Eye (tissue), 1 donor: ENCODE data around the gene MEIS2.
"Not testable (repeated sequence)": the region's sequence is repeated elsewhere in the genome, so short reads cannot be mapped to it uniquely, and the experiment has no call there.

Source experiments
- DNase-seq: peaks from one replicate; pipeline ENCODE4 v3.0.0-alpha.2; 2015

MEIS2 gene

DNA sequence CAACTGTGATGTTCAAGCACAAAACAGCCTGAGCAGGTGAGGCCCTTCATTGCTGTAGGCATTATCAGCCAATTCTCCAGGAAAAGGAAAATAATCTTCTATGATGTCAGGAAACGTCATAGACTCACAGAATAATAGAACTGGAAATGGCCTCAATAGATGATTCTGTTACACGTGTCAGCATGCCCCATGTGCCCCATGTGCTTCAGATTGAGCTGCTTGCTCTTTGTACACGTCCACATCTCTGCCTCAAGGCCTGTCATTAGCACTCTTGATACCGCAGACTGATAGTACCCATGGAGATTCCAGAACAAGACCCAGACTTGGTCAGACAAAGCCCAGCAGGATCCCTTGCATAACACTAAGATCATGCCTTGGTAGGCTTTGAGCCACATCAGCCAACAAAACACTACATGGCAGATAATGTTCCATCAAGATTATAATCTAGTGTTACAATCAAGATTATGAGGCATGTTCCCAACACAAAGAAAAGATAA, 95.9 kb downstream of the MEIS2 start:
- DNase-seq = no peak

DNA sequence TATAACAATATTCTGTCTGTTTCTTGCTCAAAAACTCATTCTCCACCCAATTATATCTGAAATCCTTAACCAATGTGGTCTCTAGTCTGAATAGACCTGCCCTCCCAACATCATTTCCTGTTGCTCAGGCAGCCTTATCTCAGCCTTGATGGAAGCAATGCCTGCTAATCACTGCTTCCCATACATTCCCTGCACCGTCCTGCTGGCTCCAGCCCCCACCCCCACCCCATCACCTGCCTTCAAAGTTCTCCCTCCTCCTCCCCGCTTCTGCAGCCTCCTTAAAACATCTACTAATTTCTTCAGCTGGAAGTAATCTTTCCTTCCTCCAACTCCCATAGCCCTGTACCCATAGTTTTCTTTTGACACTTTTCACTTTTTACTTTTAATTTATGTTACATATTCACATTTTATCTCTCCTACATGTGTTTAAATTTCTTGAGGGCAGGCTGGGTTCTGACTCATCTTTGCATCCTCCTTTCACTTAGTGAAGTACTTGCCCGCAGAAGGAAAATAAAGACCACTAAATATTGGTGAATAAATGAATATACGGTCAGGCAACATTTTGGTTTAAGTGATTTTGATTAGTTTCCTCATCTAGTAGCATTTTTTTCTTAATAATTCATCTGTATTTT, 98.2 kb downstream of the MEIS2 start:
- no peak for DNase-seq

DNA sequence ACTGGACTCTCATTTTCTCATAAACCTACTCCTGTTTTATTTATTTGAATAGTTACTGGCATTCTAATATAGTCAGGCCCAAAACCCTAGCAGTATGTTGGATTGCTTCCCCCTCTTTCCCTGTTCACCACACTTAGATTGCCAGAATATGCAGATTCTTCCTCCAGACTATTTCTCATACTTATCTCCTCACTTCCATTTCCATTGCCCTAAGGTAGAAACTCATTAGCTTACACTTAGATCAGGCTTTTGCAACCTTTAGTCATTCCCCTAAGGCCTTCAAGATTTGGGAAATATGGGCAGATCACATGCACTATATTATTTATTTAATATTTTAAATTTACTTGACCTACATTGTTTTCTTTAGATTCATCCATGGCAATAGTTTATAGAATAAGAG, 98.9 kb downstream of the MEIS2 start:
- DNase-seq = no peak

DNA sequence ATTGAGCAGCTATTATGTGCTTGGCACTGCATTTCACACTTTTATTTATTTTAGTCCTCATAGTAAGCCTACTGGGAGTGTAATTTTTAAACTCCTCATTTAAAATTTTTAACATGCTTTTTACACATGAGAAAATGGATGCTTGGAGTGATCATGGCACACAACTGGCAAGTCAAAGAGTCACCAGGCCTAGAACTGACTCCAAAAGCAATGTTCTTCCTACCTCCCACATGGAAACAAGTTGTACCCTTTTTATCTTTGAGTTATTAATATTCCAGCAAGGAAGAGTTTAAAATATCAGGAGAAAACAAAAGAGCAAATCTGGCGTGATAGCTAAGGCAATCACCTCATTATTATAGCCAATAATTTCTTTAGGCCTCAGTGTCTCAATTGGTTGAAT, 100.6 kb downstream of the MEIS2 start:
- no peak for DNase-seq

DNA sequence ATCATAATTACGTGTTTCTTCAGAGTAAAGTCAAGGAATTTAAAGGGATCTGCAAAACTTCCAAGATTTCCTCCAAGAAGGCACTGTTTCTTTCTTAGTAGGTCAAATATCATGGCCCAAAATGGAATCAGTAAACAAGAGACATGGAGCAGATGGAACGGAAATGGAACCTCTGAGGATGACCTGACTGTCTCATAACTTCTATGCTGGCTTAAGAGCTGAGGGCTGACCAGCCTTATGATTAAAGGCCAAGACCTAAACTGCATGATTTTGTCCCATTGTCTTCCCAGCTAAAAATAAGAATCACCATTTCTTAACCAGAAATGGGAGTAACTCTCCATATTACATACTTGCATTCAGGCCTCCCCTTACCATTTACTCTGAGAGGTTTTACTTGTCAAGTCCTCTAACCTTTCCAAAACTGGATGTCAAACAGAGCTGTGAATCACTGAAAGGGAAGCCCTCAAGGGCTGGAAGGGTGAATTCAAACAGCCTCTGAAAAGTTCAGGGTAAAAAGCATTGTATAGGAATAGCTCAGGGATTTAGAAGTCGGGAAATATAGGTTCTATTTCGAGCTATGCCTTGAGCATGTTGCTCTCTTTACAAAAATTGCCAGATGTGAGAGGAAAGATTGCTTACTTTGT, 103.7 kb downstream of the MEIS2 start:
- DNase-seq = no peak

DNA sequence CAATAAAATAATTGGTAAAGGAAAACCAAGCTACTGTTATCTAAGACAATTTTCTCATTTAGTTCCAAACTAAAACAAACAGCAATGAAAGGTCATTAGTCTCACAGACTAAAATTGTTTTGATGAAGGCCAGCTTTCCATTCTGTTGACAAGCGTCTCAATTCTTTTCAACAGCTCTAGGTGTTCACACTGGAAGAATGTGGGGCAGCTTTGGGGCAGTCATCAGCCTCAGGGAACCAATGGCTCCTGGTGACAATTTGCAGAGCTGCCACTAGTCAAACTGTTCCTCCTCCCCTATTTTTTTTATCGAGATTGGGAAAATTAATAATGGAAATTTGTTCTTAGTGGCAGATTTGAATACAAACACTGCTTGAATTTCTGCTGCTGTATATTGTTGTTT, 104.2 kb downstream of the MEIS2 start:
- no peak for DNase-seq

DNA sequence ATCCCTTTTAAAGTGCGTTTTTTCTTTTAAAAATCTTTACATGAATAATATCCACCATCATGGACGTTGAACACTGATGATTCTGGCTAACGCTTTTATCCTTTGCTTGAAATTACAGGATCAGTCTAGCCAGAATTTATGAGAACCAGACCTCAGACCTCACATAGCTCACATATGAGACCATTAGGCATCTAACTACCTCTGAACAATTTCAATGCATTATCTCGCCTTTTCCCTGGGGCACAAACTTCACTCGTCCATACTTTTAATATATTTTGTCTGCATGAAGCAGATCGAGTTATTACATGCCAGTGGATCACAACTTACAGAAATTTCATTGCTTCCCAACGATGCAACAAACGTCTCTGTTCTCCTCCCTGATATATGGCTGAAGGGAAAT, 105.6 kb downstream of the MEIS2 start:
- no peak for DNase-seq

DNA sequence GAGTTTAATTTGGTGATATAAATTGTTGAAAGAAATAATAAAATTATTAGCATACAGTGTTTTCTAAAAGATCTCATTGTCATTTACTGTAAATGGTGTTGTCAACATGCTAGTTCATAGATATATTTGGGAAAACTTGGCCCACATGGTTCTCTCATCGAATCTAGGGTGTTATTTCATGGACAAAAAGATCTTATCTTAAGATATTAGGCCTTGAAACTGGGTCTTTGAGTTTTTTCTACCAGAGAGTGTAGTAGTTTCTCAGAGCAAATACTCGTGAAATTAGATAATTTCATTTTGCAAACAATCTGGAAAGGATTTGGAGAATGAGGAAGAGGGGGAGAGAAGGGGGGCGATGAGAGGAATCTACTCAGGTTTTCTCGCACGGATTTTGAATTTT, 107.9 kb downstream of the MEIS2 start:
- DNase-seq = no peak

DNA sequence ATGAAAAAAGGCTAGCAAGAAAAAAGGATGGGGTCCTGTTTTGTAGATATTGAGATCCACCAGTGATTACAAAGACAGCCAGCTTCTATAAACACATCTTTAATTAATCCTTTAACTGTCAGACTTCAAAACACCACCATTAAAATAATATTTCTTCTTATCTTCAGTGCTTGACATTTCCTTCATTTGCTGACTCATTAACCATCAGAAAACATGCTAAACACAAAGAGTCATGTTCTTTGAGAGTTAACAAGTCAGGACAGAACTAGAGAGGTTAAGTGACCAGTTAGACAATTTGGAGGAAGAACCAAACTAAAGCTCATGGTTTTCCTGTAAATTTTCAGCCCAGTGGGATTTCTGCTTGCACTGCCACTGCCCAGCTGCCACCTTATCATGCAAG, 111.4 kb downstream of the MEIS2 start:
- no peak for DNase-seq

DNA sequence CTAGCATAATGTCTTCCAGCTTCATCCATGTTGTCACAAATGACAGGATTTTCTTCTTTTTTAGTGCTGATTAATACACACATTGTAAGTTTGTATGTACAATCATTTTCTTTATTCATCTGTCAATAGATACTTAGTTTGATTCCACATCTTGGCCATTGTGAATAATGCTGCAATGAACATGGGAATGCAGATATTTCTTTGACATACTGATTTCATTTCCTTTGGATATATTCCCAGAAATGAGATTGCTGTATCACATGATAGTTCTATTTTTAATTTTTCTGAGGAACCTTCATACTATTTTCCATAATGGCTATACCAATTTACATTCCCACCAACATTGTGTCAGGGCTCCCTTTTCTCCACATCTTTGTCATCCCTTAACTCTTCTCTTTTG, 117.9 kb downstream of the MEIS2 start:
- DNase-seq = no peak

DNA sequence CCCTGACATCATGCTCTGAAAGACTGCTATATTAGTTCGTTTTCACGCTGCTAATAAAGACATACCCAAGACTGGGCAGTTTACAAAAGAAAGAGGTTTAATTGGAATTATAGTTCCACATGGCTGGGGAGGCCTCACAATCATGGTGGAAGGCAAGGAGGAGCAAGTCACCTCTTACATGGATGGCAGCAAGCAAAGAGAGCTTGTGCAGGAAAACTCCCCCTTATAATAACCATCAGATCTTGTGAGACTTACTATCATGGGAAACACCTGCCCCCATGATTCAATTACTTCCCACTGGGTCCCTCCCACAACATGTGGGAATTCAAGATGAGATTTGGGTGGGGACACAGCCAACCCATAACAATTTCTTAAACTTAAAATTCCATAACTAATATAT, 120.1 kb downstream of the MEIS2 start:
- DNase-seq = not testable (repeated sequence)

DNA sequence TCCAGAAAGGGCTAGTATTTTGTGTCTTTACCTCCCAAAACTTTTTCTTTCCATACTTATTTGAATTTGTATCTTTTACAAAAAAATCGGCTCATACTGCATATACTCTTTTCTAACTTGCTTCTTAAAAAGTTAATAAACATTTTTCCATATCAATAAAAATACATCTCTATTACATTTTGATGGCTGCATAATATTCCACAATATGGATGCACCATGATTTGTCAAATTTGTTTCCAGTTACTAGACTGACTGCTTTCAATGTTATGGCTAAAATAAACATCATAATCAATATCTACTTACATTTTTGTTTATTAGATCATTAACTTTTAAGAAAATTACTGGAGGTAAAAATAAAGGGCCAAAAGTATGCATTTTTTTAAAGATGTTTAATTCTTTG, 121.7 kb downstream of the MEIS2 start:
- DNase-seq = no peak

DNA sequence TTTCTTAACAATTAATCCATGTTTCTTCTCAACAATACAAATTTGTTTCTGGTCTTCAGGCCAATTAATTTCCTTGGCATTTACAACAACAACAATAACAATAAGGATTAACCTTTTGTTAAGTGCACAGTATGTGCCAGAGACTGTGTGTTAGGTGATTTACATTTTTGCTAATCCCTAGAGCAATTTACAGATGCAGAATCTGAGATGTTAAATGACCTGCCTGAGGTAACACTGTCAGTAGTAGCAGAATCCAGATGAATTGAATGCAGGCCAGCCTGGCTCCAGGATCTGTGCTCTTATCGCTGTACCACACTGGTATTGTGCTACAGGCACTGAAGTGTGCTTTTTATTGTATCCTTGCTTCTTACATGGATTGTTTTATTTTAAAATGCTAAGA, 122.2 kb downstream of the MEIS2 start:
- DNase-seq = no peak

DNA sequence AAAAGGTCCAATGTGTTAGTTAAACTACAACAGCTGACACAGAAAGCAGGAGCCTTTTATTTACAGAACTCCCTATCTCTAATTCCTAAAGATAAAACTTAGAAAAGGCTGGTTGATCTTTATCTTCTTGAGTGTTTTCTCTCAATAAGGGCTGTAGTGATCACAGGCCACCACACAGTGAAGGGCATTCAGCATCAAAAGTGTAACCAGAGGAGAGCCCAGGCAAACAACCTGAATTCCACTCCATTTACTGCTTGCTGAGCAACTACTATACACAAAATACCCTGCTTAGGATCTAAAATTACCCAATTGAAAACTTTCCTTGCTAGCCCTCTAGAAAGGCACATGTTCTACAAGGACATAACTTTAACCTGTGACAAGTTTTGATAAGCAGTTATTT, 122.7 kb downstream of the MEIS2 start:
- DNase-seq = no peak

DNA sequence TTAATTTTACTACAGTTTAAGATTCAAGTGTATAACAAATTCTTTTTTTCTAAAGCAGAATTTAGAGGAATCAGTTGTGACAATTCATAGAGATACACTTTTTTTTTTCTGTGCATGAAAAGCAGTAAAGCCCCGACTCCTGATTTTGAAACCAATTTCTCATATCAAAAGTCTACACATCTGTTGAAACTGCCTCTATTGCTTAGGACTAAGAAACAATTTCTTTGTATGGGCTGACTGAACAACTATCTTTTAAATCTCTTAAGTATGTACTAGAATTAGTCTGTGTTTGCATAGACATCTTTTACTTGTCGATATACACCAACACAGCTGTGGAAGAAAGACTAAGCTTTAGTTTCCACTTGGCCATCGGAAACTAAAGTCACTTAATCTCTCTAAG, 127.6 kb downstream of the MEIS2 start:
- DNase-seq = no peak

DNA sequence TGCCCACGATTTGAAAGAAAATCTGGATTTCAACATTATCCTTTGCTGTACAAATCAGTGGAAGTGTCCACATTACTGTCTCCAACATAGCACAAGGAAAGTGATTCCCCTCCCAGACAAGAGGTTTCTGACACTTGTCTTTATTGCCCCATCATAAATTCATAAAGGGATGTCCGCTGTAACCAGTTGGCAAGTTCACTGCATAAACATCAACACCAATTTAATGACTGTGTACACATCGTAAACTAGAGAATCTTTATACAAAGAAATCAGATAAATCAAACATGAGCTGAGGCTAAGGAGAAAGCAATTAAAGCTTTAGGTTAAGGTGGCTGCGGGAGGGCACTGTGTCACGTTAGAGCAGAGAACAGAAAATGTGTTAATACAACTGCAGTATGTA, 129.8 kb downstream of the MEIS2 start:
- no peak for DNase-seq

DNA sequence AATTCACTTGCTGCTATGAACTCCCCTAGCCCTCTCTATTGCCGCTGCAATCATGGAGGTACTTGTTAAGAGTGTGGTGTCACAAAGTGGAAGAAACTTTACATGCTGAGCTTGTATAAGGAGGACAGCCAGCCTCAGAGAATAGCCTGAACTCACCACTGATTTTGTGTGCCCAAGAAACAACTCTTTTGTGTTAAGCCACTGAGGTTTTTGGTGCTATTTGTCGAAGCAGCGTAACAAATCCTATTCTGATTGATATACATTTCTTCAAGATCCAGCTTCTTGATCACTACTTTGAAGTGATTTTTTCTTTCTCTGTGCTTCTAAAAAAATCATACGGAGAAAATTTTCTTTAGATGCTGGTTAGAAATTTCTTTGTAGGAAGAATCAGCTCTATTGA, 132.4 kb downstream of the MEIS2 start:
- no peak for DNase-seq

DNA sequence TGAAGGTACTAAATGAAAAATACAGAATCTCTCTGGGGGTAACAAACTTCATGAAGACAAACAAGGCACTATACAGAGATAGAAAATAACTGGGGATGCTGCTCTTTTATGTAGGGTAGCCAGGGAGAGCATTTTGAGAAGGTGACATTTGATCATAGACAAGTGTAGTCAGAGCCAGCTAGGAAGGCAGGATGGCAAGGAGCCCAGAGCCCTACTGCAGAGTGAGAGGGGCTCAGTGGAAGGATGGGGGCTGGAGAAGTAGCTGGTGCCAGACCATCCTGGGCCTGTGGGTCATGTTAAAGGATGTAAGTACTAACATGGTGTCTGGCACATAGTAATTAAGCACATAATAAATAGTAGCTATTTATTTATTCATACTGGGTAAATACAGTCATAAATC, 133.6 kb downstream of the MEIS2 start:
- DNase-seq = no peak

DNA sequence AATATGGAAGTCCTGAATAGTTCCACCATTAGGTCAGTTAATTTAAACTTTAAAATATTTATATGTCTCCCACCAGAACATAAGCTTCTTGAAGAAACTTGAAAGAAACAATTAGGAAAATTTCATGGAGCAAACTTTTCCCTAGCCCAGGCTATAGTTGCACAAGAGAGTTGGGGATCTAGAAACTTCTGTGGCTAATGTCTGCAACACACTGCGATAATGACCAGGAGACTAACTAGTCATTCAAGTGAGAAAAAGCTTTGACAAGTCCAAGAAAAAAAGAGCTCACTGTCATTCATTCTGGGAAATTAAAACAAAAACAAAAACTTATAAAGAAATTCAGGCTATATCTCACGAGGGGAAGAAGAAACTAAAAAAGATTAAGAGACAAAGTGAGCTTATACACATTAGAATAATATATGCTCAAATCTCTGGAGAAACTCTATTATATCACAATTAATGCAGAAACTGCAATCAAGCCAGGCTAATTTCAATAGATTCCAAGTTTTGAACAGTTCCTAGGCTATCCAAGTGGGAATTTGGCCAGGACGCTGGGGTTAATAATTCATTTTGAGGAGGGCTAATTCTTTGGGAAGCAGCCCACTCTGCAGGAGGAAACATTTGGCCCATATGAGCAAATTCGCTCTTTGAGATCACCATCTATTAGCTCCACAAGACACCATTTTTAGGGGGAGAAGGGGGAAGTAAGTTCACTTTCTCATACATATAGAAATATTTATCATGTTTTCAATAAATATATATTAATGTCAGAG, 134.6 kb downstream of the MEIS2 start:
- DNase-seq = no peak

DNA sequence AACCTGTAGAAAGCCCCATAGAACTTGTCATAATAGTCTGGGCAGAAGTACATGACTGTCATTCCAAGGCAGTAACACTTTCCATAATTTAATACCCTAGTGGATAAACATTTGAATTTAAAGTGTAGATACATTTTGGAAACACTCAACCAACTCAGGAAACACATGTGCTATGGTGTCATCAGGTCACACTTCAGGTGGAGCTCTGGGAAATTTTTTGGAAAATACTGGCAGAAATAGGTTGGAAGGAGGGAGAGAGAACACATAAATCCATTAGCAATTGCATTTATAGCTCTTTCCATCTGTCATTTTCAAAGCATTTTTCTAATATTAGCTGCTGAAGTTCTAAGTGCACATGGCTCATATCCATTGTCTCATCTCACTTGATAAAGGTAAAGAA, 135.7 kb downstream of the MEIS2 start:
- DNase-seq = no peak

DNA sequence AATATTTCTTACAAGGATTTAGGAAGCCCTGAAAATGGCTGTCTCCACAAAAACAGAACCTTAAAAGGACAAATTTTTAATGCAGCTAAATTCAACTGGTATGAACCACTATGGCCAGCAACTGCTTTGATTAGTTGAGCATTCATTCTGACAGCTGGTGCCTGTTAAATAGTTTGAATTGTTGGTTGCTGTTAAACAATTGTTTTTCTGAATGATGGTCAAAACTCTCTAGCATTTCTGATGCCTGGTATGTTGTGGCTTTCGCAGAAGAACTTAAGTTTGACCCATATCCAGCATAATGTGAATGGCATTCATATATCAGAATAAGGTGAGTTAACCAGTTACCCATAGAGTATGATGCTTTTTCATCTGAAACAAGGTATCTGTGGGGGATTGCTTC, 138.4 kb downstream of the MEIS2 start:
- no peak for DNase-seq

DNA sequence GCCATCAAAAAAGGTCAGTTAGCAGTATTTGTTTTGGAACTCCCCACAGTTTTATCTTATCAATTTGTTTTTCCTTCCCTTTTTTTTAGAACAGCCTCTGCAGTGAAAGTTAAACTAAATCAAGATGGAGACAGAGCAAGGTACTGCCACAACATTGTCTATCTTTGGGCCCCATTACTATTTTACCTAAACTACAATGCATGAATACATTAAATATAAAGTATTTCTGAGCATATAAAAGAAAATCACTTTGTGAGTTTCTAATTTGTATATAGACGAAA, 139.5 kb downstream of the MEIS2 start:
- no peak for DNase-seq

DNA sequence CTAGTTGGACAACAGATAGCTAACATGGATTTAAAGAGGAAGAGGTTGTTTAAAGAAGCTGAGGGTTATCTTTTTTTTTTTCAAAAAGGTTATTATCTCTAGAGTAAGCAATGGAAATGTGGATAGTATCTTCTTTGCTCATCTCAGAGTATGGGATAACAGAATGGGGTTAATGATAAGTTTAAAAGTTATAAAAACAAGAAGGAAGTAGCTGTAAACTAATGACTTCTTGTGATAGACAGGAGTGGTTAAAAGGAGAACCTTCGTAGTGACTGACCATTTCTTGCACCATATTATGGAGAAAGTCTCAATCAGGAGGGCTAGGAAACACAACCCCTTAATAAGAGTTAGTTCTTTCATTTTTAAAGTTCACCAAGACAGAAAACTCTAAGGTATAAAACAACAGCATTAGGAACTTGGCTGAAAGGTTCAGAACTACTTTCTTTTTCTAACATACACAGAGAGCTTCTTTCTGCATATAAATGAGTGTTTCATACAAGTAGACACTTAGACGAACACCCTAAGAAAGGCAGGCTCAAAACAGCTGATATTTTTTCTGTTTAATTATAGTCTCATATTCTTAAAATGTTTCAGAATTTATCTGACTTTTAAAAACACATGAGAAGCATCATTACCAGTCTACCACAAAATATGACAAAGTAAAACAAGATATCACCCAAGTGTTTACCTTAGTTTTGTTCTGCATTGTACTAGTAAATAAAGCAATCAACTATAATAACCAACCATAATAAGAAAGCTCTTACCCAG, 140.0 kb downstream of the MEIS2 start:
- DNase-seq = no peak

DNA sequence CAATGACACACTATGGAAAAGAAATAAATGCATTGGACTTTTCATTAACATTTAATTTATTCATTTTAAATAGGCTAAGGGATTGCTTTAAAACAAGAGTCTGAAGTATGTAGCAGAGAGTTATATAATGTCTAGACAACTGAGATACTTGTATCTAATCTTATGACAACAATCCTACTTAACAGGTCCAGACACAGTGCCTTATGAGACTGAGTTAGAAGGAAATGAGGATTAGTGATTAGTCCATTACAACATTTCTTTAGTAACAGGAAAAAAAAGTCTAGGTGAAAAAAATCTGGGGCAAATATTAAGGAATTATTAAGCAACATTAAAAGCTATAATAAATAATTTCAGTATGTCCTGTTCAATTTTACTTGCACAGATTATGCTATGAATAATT, 140.6 kb downstream of the MEIS2 start:
- DNase-seq = no peak
